ENCODE measurements around the gene ZNF564.

ZNF564 gene

DNA sequence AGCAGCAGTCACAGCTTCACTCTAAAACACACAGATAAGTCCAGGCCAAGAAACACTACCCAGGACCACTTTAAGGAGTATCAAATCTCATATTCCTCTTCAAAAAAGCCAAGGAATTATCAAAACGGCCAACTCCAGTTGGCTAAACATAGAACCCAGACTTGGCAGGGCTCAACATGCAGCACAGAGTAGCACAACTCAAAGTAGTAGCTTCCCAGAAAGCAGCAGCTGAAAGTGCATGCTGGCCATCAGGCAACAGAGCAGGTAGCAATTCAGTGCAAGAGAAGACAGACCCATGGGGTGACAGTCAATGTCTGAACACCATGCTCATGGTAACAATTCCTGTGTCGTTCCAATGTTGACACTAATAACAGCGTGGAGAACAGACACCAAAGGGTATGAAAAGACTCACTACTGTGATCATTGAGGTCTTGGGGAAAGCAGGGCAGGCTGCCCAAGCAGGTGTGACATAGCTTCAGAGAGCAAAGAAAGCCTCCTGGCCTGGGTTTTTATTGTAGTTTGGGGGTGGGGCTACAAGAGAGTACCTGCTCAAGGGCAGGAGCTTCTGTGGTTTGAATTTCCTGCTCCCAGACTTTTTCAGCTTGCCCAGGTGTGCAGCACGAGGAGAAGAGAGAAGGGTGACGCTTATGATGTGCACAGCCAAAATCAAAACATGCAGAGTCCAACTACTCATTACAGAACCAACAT, 72.9 kb downstream of the ZNF564 start:
- Histone ChIP-seq H3K4me1 (ENCODE audit: control insufficient read depth in 1 of 2, insufficient read depth in 2 of 2, low read length in 2 of 2) (peaks cover 0 to 6% of the 10 kb centered on the region in 2 donors), H3K36me3 (ENCODE audit: control insufficient read depth in 1 of 2, insufficient read depth in 2 of 2, low read length in 2 of 2) (no peaks in the 10 kb centered on the region), H3K4me3 (ENCODE audit: low read depth in 1 of 2, low read length in 2 of 2) (no peak overlapping the region), H3K27ac (ENCODE audit: low read length) (no peak overlapping the region), H3K9me3 (ENCODE audit: control insufficient read depth in 1 of 2, low read length in 2 of 2) (no peaks in the 10 kb centered on the region), H3K27me3 (ENCODE audit: low read depth, low read length) (no peaks in the 10 kb centered on the region)
